ENCODE results near the gene NMT1. TPM values are rescaled to one million over a fixed set of nuclear protein-coding genes. Genes with fewer than 3 reads are reported as not detected.
A peak's percentile ranks its signal among the peaks of the same experiment; 100 is the strongest.

NMT1 gene
- total RNA-seq, 1 experiment from 2014 or later = 117 TPM

DNA sequence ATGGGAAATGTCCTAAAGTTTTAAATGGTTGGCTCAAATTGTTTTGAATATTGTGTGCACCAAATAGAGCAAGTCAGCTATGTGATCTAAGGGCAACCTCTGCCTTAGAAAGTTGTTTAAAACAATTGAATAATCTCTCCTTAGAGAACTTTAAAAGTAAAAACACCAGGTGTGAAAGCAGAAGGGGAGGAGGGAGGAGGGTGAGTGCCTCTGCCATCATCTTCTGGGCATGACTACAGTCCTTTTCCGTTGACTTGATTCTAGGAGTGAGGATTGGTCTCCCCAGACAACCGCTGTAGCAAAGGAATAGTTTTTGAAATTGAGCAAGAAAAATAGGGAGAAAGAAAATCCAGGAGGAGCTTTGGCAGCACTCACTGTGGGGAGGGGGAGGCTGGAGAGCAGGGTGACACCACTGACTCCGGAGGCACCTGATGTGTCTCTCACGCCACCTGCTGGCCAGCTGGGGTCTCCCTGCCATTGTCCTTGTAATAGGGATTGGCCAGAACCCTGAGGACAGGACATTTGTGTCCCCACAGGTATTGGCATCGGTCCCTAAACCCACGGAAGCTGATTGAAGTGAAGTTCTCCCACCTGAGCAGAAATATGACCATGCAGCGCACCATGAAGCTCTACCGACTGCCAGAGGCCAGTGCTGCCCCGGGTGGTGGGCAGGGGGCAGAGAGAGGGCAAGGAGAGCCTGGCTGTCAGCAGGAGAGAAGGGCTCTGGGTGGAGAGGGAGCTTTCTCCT lies 37.9 kb downstream of the NMT1 start:
- peak; percentile 92 for DNase-seq
- POLR2A ChIA-PET (ENCODE audit: unreplicated experiment) = interaction anchor here (1.0 kb wide), 1 partner anchor 38 kb away, joined by 3 read pairs; no protein-coding TSS in a partner anchor

DNA sequence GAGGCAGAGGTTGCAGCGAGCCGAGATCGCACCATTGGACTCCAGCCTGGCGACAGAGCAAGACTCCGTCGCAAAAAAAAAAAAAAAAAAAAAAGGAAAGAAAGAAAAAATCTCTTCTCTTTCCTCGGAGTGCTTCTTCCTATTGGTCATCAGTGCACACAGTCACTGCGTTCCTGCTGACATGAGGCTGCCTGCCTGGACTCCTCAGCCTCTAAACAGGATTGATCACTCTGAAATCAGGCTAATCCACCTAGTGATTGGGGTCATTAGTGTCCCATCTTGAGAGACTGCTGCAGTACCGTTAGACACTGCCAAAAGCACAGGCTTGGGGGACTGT lies 40.4 kb downstream of the NMT1 start:
- H4K20me1 ChIP-seq (ENCODE audit: low read length) = no peaks in the 10 kb centered on the region
- H3K9me2 ChIP-seq (replicated peaks; ENCODE audit: low read length) = no peaks in the 10 kb centered on the region
- H3F3A ChIP-seq (ENCODE audit: low read length, unreplicated experiment) = peaks cover 2% of the 10 kb centered on the region
- H3K36me3 ChIP-seq (ENCODE audit: low read depth, low read length) = peaks cover 80% of the 10 kb centered on the region
- no peaks in the 10 kb centered on the region for H3K27me3 ChIP-seq (ENCODE audit: low read length)
- DNase-seq (no peak), ATAC-seq (no peak)
- H3K9ac ChIP-seq (ENCODE audit: low read length) = no peak overlapping the region
- TF ChIP-seq, protein P1, sequence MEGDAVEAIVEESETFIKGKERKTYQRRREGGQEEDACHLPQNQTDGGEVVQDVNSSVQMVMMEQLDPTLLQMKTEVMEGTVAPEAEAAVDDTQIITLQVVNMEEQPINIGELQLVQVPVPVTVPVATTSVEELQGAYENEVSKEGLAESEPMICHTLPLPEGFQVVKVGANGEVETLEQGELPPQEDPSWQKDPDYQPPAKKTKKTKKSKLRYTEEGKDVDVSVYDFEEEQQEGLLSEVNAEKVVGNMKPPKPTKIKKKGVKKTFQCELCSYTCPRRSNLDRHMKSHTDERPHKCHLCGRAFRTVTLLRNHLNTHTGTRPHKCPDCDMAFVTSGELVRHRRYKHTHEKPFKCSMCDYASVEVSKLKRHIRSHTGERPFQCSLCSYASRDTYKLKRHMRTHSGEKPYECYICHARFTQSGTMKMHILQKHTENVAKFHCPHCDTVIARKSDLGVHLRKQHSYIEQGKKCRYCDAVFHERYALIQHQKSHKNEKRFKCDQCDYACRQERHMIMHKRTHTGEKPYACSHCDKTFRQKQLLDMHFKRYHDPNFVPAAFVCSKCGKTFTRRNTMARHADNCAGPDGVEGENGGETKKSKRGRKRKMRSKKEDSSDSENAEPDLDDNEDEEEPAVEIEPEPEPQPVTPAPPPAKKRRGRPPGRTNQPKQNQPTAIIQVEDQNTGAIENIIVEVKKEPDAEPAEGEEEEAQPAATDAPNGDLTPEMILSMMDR (conservative IDR thresholded peaks at IDR 0.05; ENCODE audit: low read depth, low read length) = no peak
- TF ChIP-seq EZH2phosphoT487 (IDR thresholded peaks at IDR 0.05; ENCODE audit: borderline replicate concordance, low read length) (no peak), EZH2 (IDR thresholded peaks at IDR 0.05; ENCODE audit: low read length, unreplicated experiment) (no peak)
- no peak overlapping the region for H3K4me2 ChIP-seq (ENCODE audit: low read length)
- H2AFZ ChIP-seq (ENCODE audit: low read length) = no peak overlapping the region
- ChIA-PET CTCF (no interaction called here), POLR2A (ENCODE audit: unreplicated experiment) (no interaction called here)
- no peaks in the 10 kb centered on the region for H3K4me1 ChIP-seq (ENCODE audit: insufficient read depth, low read length)
- H3K4me3 ChIP-seq (ENCODE audit: low read length) = no peak overlapping the region
- no TSS peak for BruUV-seq (replicated peaks)
- no peak overlapping the region for H3K27ac ChIP-seq (ENCODE audit: low read length)
- H3K79me2 ChIP-seq (ENCODE audit: low read length) = no peaks in the 10 kb centered on the region
- intact Hi-C loops (cut with micrococcal nuclease) = no loop called here
- no peaks in the 10 kb centered on the region for H3K9me3 ChIP-seq (ENCODE audit: low read length)

More for the DNA sequence above, 37.9 kb downstream of the NMT1 start:
- Histone ChIP-seq H3K79me2 (ENCODE audit: low read length) (0 out of 2 replicates have a peak, but pooled peaks cover 1% of the 10 kb centered on the region), H3K4me1 (ENCODE audit: insufficient read depth, low read length) (no peaks in the 10 kb centered on the region), H4K20me1 (ENCODE audit: low read length) (no peaks in the 10 kb centered on the region), H3F3A (ENCODE audit: low read length, unreplicated experiment) (no peaks in the 10 kb centered on the region), H3K4me3 (ENCODE audit: low read length) (no peak overlapping the region), H3K27ac (ENCODE audit: low read length) (no peak overlapping the region), H3K27me3 (ENCODE audit: low read length) (no peaks in the 10 kb centered on the region), H3K9ac (ENCODE audit: low read length) (no peak overlapping the region), H3K36me3 (ENCODE audit: low read depth, low read length) (peaks cover 72% of the 10 kb centered on the region), H3K4me2 (ENCODE audit: low read length) (no peak overlapping the region), H3K9me2 (replicated peaks; ENCODE audit: low read length) (no peaks in the 10 kb centered on the region), H3K9me3 (ENCODE audit: low read length) (no peaks in the 10 kb centered on the region), H2AFZ (ENCODE audit: low read length) (no peak overlapping the region)
- CTCF ChIA-PET = interaction anchor here (0.6 to 1.5 kb wide), 4 partner anchors 36 to 179 kb away, joined by 3 to 9 read pairs (median 4); partner anchors contain the start of gene ACBD4
- TF ChIP-seq EZH2 (IDR thresholded peaks at IDR 0.05; ENCODE audit: low read length, unreplicated experiment) = no peak
- TF ChIP-seq, protein P1 (conservative IDR thresholded peaks at IDR 0.05; ENCODE audit: low read depth, low read length) = peak; percentile 98
- no TSS peak for BruUV-seq (replicated peaks)
- peak; percentile 98 for ATAC-seq
- intact Hi-C loops (cut with micrococcal nuclease) = no loop called here

Measured in PC-3 (cell line).